HUDEP-2 (cell line): ENCODE results near the gene SNPH.

Experiments used
- DNase-seq, 76 experiments: peaks; one replicate each; lab custom pipeline; 2025; ENCODE audit not compliant: unreplicated experiment in 76 of 76; lab: John Stamatoyannopoulos, UW

SNPH gene

GRCh38 chr20:1322511-1323245 is 56.6 kb downstream of the SNPH start:
- no peak for DNase-seq

- no peak for DNase-seq
Observed at GRCh38 chr20:1323256-1323655, 57.2 kb downstream of the SNPH start.

GRCh38 chr20:1323830-1324597 is 57.9 kb downstream of the SNPH start:
- DNase-seq = no peak

GRCh38 chr20:1324598-1325172 is 58.6 kb downstream of the SNPH start:
- DNase-seq = no peak

- peak; percentile 30 to 98 (median 92) for DNase-seq
Observed at GRCh38 chr20:1325173-1326030, 59.3 kb downstream of the SNPH start.

- DNase-seq = no peak
Observed at GRCh38 chr20:1326031-1326930, 60.2 kb downstream of the SNPH start.

GRCh38 chr20:1327241-1327653 is 61.2 kb downstream of the SNPH start:
- peak in 1 of 76 experiments; percentile 4 for DNase-seq

GRCh38 chr20:1327827-1328679 is 62.0 kb downstream of the SNPH start:
- DNase-seq = no peak

GRCh38 chr20:1328680-1329330 is 62.7 kb downstream of the SNPH start, which contains the start of gene SDCBP2:
Gene SDCBP2, minus strand, starts transcription at chr20:1329139. Its CDS starts 8,723 bp downstream, at chr20:1320416.
- DNase-seq = no peak

- peak in 6 of 76 experiments; percentile 4 to 24 (median 10) for DNase-seq
Observed at GRCh38 chr20:1330075-1330830, 64.2 kb downstream of the SNPH start.

GRCh38 chr20:1331101-1331500 is 65.0 kb downstream of the SNPH start:
- no peak for DNase-seq

GRCh38 chr20:1331801-1332453 is 65.8 kb downstream of the SNPH start:
- DNase-seq = no peak

GRCh38 chr20:1332749-1333300 is 66.7 kb downstream of the SNPH start:
- no peak for DNase-seq

GRCh38 chr20:1333462-1334369 is 67.6 kb downstream of the SNPH start:
- no peak for DNase-seq

GRCh38 chr20:1334370-1334731 is 68.3 kb downstream of the SNPH start:
- DNase-seq = no peak

GRCh38 chr20:1334761-1335160 is 68.7 kb downstream of the SNPH start:
- peak in 5 of 76 experiments; percentile 7 to 18 (median 13) for DNase-seq
